HG02610 (cell line): Measurements from ENCODE around the gene SDK2.

Experiments used
- ATAC-seq: cut with Tn5 transposase; IDR thresholded peaks from one replicate; pipeline ENCODE4 v1.9.1; 2021; ENCODE audit warnings: mild to moderate bottlenecking, moderate library complexity; ENCODE audit not compliant: unreplicated experiment

SDK2 gene

DNA sequence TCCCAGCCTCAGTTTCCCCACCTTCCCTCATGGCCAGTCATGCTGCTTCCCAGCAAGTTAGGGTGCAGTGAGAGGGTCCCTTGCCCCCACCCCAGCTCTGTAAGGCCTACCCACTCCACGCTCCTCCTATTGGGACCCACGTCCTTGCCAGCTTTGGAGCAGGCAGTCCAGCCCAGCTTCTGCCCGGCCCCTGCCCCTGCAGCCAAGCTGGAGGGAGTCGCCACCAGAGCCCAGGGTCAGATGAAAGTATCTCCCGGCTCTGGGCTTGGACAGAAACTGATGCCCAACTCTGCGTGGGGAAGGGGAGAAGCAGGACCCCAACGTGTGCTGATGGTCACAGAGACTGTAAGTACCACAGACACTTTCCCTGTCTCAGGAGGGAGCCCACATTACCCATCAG is 32.6 kb downstream of the SDK2 start:
- no peak for ATAC-seq

DNA sequence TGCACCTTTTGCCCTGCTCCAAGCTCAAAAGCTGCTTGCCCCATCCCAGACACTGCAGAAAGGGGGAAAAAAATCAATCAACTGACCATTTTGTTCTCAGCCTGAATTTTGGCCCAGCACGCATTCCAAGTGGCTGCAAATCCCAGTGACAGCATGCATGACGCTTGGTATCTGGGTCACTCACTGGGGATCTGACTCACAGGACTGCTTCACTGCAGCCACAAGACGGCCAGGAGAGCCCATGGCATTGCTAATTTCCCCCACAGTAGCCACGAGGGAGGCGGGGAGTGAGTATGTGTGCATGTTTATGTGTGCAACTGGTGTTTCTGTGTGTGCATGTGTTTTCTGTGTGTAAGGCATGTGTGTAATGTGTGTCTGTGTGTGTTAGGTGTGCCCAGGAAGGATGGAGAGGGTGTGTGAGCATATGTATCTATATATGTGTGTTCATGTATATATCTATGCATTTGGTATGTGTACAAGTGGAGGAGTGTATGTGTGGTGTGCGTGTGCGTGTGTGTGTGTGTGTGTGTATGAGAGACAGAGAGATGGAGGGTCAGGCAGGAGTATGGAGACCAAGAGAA is 33.8 kb downstream of the SDK2 start:
- no peak for ATAC-seq

DNA sequence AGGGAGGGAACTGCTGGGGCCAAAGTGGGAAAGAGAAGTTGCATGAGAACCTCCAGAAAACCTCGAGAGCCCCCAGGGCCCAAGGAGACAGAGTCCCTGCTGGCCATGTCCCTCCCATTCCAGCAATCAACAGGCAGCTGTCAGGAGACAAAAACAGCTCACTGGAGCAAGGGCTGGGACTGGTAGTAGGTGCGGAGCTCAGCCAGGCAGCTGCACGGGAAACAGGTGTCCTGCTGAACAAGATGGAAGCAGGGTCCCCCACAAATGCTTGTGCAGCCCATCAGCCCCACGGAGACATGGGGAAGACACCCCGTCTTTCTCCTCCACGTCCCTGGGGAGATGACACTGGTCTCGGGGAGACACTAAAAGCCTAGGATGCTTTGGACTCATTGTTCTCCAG is 34.5 kb downstream of the SDK2 start:
- ATAC-seq, result no peak

DNA sequence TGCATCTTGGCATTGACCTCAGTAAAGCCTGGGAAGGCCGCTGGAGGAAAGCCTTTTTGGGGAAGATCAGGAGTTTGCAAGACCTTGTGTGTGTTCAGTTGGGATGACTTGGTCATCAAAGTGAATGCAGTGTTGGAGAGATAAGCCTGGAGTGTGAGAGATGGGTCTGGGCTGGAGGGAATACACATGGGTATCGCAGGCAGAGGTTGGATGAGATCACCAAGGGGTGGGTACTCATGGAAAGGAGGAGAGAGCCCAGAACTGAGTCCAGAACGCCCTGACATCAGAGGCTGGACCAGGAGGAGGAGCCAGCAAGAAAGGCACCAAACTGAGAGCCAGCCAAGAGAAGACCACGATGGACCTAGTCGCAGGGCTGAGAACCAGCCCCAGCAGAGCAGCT is 35.2 kb downstream of the SDK2 start:
- ATAC-seq, result no peak

GRCh38 chr17:73605444-73605843 is 38.8 kb downstream of the SDK2 start:
- no peak for ATAC-seq

GRCh38 chr17:73604476-73604875 is 39.8 kb downstream of the SDK2 start:
- no peak for ATAC-seq

- ATAC-seq, result no peak
Observed at GRCh38 chr17:73603971-73604370, 40.3 kb downstream of the SDK2 start.

GRCh38 chr17:73600103-73600871 is 44.0 kb downstream of the SDK2 start:
- ATAC-seq, result no peak

DNA sequence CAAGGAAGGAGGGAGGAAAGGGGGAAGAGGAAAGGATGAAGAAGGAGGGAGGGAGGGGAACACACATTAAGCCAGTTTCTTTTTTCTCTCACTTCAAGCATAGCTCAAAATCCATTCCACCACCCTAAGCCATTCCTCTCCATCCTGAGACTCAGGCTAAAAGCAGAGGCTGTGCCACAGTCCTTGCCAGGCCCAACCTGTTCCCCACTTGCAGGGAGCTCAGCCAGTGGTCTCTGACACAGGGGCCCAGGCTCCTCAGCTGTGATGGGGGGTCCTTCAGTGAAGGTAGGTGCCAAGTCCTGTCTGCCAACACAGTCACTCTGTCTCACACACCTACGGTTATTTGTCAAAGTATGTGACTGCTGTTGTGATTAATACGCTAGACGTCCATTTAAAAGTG is 44.6 kb downstream of the SDK2 start:
- ATAC-seq, result no peak

DNA sequence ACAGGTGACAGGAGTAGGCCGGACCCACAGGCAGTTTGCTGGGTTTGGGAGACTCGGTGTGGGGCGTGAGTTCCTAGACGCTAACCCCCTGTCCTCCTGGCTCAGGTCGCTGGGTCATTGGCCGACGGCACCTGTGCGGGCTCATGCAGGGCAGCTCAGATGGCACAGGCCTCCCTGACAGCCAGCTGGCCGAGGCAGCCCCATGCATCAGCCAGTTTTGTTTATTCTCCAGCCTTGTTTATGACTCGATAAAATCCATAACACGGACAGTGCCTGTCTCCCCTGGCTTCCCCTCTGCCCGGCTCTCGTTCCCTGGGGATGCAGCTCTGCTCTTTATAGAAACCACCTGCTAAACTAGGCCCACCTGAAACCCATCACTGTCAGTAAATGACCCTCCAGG is 46.0 kb downstream of the SDK2 start:
- ATAC-seq, result no peak

DNA sequence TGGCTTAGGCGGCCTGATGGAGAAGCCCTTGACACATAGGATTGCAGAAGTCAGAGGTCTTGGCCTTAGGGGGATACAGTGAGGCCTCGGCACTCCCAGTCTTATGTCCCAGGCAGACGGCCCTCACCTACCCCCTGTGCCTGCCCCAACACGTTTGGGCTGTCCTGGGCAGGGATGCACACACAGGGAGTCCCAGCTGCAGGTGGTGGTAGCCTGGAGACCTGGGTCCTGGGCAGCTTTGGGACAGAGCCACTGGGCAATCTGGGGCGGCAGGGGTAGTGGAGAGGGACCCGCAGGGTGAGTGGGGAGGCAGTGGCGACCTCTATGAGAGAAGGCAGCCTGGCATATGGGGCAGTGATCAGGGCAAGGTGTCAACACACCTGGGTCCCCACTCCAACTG is 48.3 kb downstream of the SDK2 start:
- no peak for ATAC-seq

DNA sequence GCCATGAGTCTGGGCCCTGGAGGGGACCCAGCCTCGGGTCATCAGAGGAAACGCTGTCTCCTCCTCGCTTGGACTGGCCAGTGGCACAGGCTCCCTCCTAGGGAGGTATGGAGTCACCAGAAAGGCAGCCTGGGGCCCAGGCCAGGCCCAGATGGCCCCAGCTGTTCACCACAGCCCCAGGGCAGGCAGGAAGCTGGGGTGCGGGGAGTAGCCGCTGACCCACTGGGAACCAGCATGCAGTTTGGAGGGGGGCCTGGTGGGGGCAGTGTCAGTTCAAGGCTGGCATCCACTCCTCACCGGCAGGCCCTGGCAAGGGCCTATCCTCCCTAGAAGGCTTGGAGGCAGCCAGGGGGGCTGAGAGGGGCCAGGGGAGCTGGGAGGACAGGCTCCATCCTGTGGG is 48.8 kb downstream of the SDK2 start:
- ATAC-seq, result no peak

- no peak for ATAC-seq
Observed at GRCh38 chr17:73595068-73595467, 49.2 kb downstream of the SDK2 start.

GRCh38 chr17:73594598-73594997 is 49.6 kb downstream of the SDK2 start:
- ATAC-seq, result no peak

DNA sequence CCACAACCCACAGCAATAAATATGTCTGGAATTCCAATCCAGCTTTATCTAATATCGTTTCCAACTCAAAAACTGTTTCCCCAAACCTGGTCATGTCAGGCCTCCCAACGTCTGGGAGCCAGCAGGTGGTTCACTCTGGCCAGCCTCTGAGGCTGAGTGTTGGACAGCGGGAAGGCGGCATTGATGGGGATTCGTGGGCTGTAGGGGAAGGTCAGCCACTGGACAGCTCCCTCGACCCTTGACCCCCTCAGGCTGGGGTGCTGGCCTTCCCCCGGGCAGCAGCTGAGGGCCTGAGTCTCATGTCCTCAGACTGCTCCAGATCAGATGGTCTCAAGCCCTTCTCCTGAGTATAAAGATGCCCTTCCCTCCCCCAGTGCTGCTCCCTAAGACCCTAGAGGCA is 50.2 kb downstream of the SDK2 start:
- ATAC-seq, result no peak

GRCh38 chr17:73593249-73593965 is 50.8 kb downstream of the SDK2 start:
- no peak for ATAC-seq

- no peak for ATAC-seq
Observed at GRCh38 chr17:73592501-73592961, 51.7 kb downstream of the SDK2 start.

DNA sequence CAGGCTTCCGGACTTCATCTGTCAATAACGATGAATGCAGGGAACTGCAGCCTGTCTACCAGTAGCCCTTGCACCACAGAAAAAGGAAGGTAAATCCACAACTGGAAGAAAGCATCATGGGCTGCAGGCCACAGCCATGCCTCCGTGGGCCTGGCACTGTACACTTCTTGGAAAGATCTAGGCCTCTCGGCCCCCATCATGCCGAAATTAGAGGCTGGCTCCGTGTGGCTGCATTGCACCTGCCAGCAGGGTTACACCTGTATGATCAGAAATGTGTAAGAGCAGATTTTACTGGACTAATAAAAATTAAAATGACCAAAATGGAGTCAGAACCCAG is 52.2 kb downstream of the SDK2 start:
- ATAC-seq, result no peak

- ATAC-seq, result peak; percentile 52
Observed at GRCh38 chr17:73591296-73592078, 52.8 kb downstream of the SDK2 start.

GRCh38 chr17:73589363-73589980 is 54.8 kb downstream of the SDK2 start:
- no peak for ATAC-seq

GRCh38 chr17:73588891-73589290 is 55.4 kb downstream of the SDK2 start:
- ATAC-seq, result no peak
